HepG2 (cell line): ENCODE data around the gene TM4SF5. TPM values are rescaled to one million over a fixed set of nuclear protein-coding genes. Genes with fewer than 3 reads are reported as not detected.

Source experiments
- ARNT2 ChIP-seq: sonication (generic); formaldehyde crosslinking; IDR thresholded peaks from 2 replicates; pipeline ENCODE4 v1.8.0; 2022; ENCODE audit warnings: mild to moderate bottlenecking, low read depth, missing genetic modification reagents, moderate library complexity
- ATF5 ChIP-seq: sonication (generic); formaldehyde crosslinking; IDR thresholded peaks from 2 replicates; pipeline ENCODE4 v1.4.0; 2020; ENCODE audit warnings: mild to moderate bottlenecking, low read depth, missing genetic modification reagents
- CEBPG ChIP-seq: IDR thresholded peaks from 2 replicates; pipeline ENCODE4 v1.6.1; 2016
- GZF1 ChIP-seq: sonication (generic); formaldehyde crosslinking; IDR thresholded peaks from 2 replicates; pipeline ENCODE4 v1.5.1; 2020; ENCODE audit warnings: mild to moderate bottlenecking, missing genetic modification reagents
- HOXA5 ChIP-seq: sonication (generic); formaldehyde crosslinking; IDR thresholded peaks from 2 replicates; pipeline ENCODE4 v1.4.0; 2020; ENCODE audit warnings: missing genetic modification reagents
- MIER3 ChIP-seq: IDR thresholded peaks from 2 replicates; pipeline ENCODE4 v1.6.1; 2016; ENCODE audit warnings: missing compliant biosample characterization, borderline replicate concordance
- MYC ChIP-seq: sonication (generic); formaldehyde crosslinking; IDR thresholded peaks from 2 replicates; pipeline ENCODE4 v1.9.0; 2021; ENCODE audit warnings: missing genetic modification reagents, borderline replicate concordance
- RAD51 ChIP-seq: fragments of 450-650 bp; IDR thresholded peaks from 2 replicates; pipeline ENCODE4 v1.6.1; 2016; ENCODE audit warnings: borderline replicate concordance
- RARG ChIP-seq: sonication (generic); formaldehyde crosslinking; IDR thresholded peaks from 2 replicates; pipeline ENCODE4 v1.4.0; 2020; ENCODE audit warnings: low read depth, mild to moderate bottlenecking, missing genetic modification reagents
- RBM22 ChIP-seq: fragments of 200-400 bp; formaldehyde crosslinking; optimal IDR thresholded peaks from 2 replicates; pipeline ENCODE3; 2017; ENCODE audit warnings: mild to moderate bottlenecking, low read length, moderate library complexity
- SMAD1 ChIP-seq: sonication (generic); formaldehyde crosslinking; IDR thresholded peaks from 2 replicates; pipeline ENCODE4 v1.4.0; 2020; ENCODE audit warnings: missing genetic modification reagents, low read depth, mild to moderate bottlenecking, borderline replicate concordance
- SOX6 ChIP-seq, 2 experiments: fragments of 450-650 bp in 1 of 2; sonication (generic) in 1 of 2; formaldehyde crosslinking in 1 of 2; IDR thresholded peaks; 2 replicates each; pipeline versions ENCODE4 v1.4.0 to v1.6.1; 2017 to 2020; ENCODE audit warnings: antibody characterized with exemption in 1 of 2, mild to moderate bottlenecking in 1 of 2, missing genetic modification reagents in 1 of 2
- SP5 ChIP-seq: IDR thresholded peaks from 2 replicates; pipeline ENCODE4 v1.6.1; 2016; ENCODE audit warnings: low read depth, borderline replicate concordance
- TCF12 ChIP-seq, 2 experiments: fragments of 450-650 bp in 1 of 2; sonication (generic) in 1 of 2; formaldehyde crosslinking in 1 of 2; IDR thresholded peaks; 2 replicates each; pipeline versions ENCODE4 v1.6.1 to v1.8.0; 2017 to 2022; ENCODE audit warnings: antibody characterized with exemption in 1 of 2, mild to moderate bottlenecking in 1 of 2, missing genetic modification reagents in 1 of 2, moderate library complexity in 1 of 2
- ZFX ChIP-seq: sonication (generic); formaldehyde crosslinking; IDR thresholded peaks from 2 replicates; pipeline ENCODE4 v1.4.0; 2020; ENCODE audit warnings: mild to moderate bottlenecking, low read depth, missing genetic modification reagents, moderate library complexity
- ZNF121 ChIP-seq: sonication (generic); formaldehyde crosslinking; IDR thresholded peaks from 2 replicates; pipeline ENCODE4 v1.5.0; 2020; ENCODE audit warnings: mild to moderate bottlenecking, missing genetic modification reagents
- ZNF251 ChIP-seq: sonication (generic); formaldehyde crosslinking; IDR thresholded peaks from 2 replicates; pipeline ENCODE4 v1.9.0; 2021; ENCODE audit warnings: mild to moderate bottlenecking, missing genetic modification reagents
- ZNF614 ChIP-seq: IDR thresholded peaks from 2 replicates; pipeline ENCODE4 v1.6.1; 2018; ENCODE audit warnings: missing biosample characterization, missing genetic modification reagents, inconsistent platforms, borderline replicate concordance
- ZNF720 ChIP-seq: sonication (generic); formaldehyde crosslinking; IDR thresholded peaks from 2 replicates; pipeline ENCODE4 v1.4.0; 2020; ENCODE audit warnings: missing genetic modification reagents
- ZNF772 ChIP-seq: sonication (generic); formaldehyde crosslinking; IDR thresholded peaks from 2 replicates; pipeline ENCODE4 v1.5.0; 2020; ENCODE audit warnings: mild to moderate bottlenecking, missing genetic modification reagents
- ZNF773 ChIP-seq: sonication (generic); formaldehyde crosslinking; IDR thresholded peaks from 2 replicates; pipeline ENCODE4 v1.4.0; 2020; ENCODE audit warnings: missing genetic modification reagents, borderline replicate concordance
- ZNF800 ChIP-seq: sonication (generic); formaldehyde crosslinking; IDR thresholded peaks from 2 replicates; pipeline ENCODE4 v1.4.0; 2020; ENCODE audit warnings: missing genetic modification reagents
- ZSCAN9 ChIP-seq: IDR thresholded peaks from 2 replicates; pipeline ENCODE4 v1.6.1; 2016; ENCODE audit warnings: borderline replicate concordance
- polyA plus RNA-seq, 8 experiments: library from polyadenylated mRNA; depleted of rRNA in 3 of 8; stranded (reverse) in 7 of 8; unstranded in 1 of 8; fragments of >200 nt; fragmentation: Illumina TruSeq in 4 of 8; extraction: Trizol in 4 of 8; gene quantifications; 2 replicates each; pipeline versions ENCODE4 v1.2.1 to v1.2.3, GENCODE V29; 2011 to 2016; ENCODE audit warnings: low read depth in 4 of 8, missing spikeins in 1 of 8, mixed read lengths in 1 of 8; ENCODE audit not compliant: insufficient read depth in 1 of 8
- total RNA-seq, 5 experiments: library from RNA; depleted of rRNA; stranded (reverse); fragments of >200 nt; fragmentation: Illumina TruSeq; extraction: Trizol; gene quantifications; 2 replicates each; pipeline ENCODE4 v1.2.3, GENCODE V29; 2016; ENCODE audit warnings: low read depth in 1 of 5
- TF ChIP-seq, protein P1 (sequence below): sonication (generic); formaldehyde crosslinking; IDR thresholded peaks from 2 replicates; pipeline ENCODE4 v1.4.0; 2020; ENCODE audit warnings: missing genetic modification reagents; ENCODE audit errors: not compliant biosample characterization
- TF ChIP-seq, protein P2 (sequence below): sonication (generic); formaldehyde crosslinking; IDR thresholded peaks from 2 replicates; pipeline ENCODE4 v1.5.0; 2020; ENCODE audit warnings: missing genetic modification reagents

Gene TM4SF5
- total and polyA plus RNA-seq, 2 of the 13 experiments (the other 11 are each of a cell fraction or from before 2014, with no cell fraction given), result 30.1 to 126 TPM

DNA sequence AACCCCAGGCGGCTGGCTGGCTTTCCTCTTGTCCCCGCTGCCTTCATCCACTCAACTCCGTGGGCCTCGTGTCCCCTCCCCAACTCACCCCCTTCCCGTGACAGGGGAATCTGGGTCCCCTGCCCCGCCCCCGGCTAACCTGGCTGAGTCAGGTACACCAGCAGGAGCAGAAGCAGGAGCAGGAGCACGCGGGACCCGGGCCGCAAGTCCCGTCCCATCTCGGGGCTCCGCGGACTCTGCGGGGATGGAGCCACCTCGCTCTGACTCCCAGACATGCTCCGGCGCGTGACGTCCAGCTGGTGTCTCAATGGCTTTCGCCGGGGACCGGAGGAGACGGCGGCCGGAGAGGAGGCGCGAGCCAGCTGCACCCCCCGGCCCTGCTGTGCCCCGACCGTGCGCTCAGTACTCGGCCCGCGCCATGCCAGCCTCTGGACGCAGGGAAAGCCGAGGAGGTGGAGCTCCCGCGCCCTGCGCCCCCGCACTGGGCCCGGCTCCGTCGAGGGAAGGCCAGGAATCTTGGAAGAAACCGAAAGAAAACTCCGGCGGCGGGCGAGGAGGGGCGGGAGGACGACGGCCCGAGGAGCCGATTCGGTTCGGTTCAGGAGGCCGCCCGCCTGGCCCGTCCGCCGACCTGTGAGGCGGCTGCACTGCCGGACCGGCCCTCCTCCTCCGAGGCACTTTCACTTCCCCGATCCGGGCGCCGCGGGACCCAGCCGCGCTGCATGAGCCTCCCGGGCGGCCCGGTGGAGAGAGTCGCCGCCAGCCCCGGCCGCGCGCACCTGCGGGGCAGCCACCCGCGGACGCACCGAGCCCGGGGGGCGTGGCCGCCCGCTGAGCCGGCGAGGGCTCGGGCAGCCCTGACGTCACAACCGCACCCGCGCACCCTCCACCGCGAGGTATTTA, 32.3 kb upstream of the TM4SF5 start, which contains the start of the genes CXCL16 and ZMYND15 (continued):
- TF ChIP-seq ZNF251 (CRISPR knock-in tag) (0 out of 2 replicates have a peak, but pooled peaks have one; percentile 40), MIER3 (no peak), SP5 (CRISPR knock-in tag) (no peak), ATF5 (CRISPR knock-in tag) (0 out of 2 replicates have a peak, but pooled peaks have one; percentile 46), ARNT2 (CRISPR knock-in tag) (peak; percentile 56; the same call in 1 of the 2 replicates), ZSCAN9 (CRISPR knock-in tag) (0 out of 2 replicates have a peak, but pooled peaks have one; percentile 17), CEBPG (CRISPR knock-in tag) (no peak), GZF1 (CRISPR knock-in tag) (no peak), ZNF121 (0 out of 2 replicates have a peak, but pooled peaks have one; percentile 4), ZNF773 (0 out of 2 replicates have a peak, but pooled peaks have one; percentile 31), RARG (CRISPR knock-in tag) (0 out of 2 replicates have a peak, but pooled peaks have one; percentile 45), ZNF720 (CRISPR knock-in tag) (no peak), SOX6 (IDR thresholded peaks at IDR 0.05) (no peak), SOX6 (CRISPR knock-in tag; IDR thresholded peaks at IDR 0.05) (no peak; the same call in 1 of the 2 replicates), HOXA5 (CRISPR knock-in tag) (no peak; the same call in 1 of the 2 replicates), ZNF614 (peak; percentile 30; the same call in 1 of the 2 replicates), TCF12 (IDR thresholded peaks at IDR 0.05) (no peak), TCF12 (CRISPR knock-in tag; IDR thresholded peaks at IDR 0.05) (0 out of 2 replicates have a peak, but pooled peaks have one; percentile 11), ZNF800 (CRISPR knock-in tag) (peak; percentile 83), SMAD1 (peak; percentile 59; the same call in 1 of the 2 replicates), RBM22 (no peak), ZFX (CRISPR knock-in tag) (peak; percentile 81), ZNF772 (CRISPR knock-in tag) (peak; percentile 59; the same call in 1 of the 2 replicates), MYC (CRISPR knock-in tag) (no peak; the same call in 1 of the 2 replicates), RAD51 (no peak)
- TF ChIP-seq, protein P1, sequence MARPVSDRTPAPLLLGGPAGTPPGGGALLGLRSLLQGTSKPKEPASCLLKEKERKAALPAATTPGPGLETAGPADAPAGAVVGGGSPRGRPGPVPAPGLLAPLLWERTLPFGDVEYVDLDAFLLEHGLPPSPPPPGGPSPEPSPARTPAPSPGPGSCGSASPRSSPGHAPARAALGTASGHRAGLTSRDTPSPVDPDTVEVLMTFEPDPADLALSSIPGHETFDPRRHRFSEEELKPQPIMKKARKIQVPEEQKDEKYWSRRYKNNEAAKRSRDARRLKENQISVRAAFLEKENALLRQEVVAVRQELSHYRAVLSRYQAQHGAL, result no peak
- TF ChIP-seq, protein P2, sequence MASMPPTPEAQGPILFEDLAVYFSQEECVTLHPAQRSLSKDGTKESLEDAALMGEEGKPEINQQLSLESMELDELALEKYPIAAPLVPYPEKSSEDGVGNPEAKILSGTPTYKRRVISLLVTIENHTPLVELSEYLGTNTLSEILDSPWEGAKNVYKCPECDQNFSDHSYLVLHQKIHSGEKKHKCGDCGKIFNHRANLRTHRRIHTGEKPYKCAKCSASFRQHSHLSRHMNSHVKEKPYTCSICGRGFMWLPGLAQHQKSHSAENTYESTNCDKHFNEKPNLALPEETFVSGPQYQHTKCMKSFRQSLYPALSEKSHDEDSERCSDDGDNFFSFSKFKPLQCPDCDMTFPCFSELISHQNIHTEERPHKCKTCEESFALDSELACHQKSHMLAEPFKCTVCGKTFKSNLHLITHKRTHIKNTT (CRISPR knock-in tag), result no peak
